Hepatocyte (in vitro differentiated cells): ENCODE results near the gene ABHD17A. TPM values are rescaled to one million over a fixed set of nuclear protein-coding genes. Genes with fewer than 3 reads are reported as not detected.

Experiments
- DNase-seq: peaks from one replicate; pipeline ENCODE4 v3.0.0-alpha.2; 2016; ENCODE audit warnings: low spot score
- H2AFZ ChIP-seq: fragments of 200-600 bp; sonication (generic); 2 replicates; pipeline ENCODE4 v1.6.0; 2016; ENCODE audit warnings: antibody characterized with exemption, mild to moderate bottlenecking
- H3K27ac ChIP-seq: fragments of 200-600 bp; sonication (generic); 2 replicates; pipeline ENCODE4 v1.5.1; 2016; ENCODE audit warnings: mild to moderate bottlenecking
- H3K27me3 ChIP-seq: fragments of 200-600 bp; sonication (generic); 2 replicates; pipeline ENCODE4 v1.6.1; 2016
- H3K36me3 ChIP-seq: fragments of 200-600 bp; sonication (generic); replicated peaks from 2 replicates; pipeline ENCODE4 v1.5.1; 2016; ENCODE audit warnings: low read depth; ENCODE audit not compliant: insufficient read depth
- H3K4me1 ChIP-seq: fragments of 200-600 bp; sonication (generic); 2 replicates; pipeline ENCODE4 v1.5.1; 2016; ENCODE audit warnings: mild to moderate bottlenecking, moderate library complexity; ENCODE audit not compliant: insufficient read depth
- H3K4me2 ChIP-seq: fragments of 200-600 bp; sonication (generic); 2 replicates; pipeline ENCODE4 v1.6.0; 2016
- H3K4me3 ChIP-seq: fragments of 200-600 bp; sonication (generic); 2 replicates; pipeline ENCODE4 v1.5.1; 2016; ENCODE audit warnings: mild to moderate bottlenecking
- H3K79me2 ChIP-seq: fragments of 200-600 bp; sonication (generic); 2 replicates; pipeline ENCODE4 v1.6.0; 2017; ENCODE audit warnings: mild to moderate bottlenecking
- H3K9me2 ChIP-seq: fragments of 200-600 bp; sonication (generic); replicated peaks from 2 replicates; pipeline ENCODE4 v1.6.0; 2017; ENCODE audit warnings: mild to moderate bottlenecking; ENCODE audit not compliant: insufficient read depth
- H3K9me3 ChIP-seq: fragments of 200-600 bp; sonication (generic); 2 replicates; pipeline ENCODE4 v1.5.1; 2016; ENCODE audit warnings: low read depth, mild to moderate bottlenecking
- H4K20me1 ChIP-seq: fragments of 200-600 bp; sonication (generic); 2 replicates; pipeline ENCODE4 v1.6.0; 2016; ENCODE audit warnings: mild to moderate bottlenecking; ENCODE audit not compliant: insufficient read depth, poor library complexity, severe bottlenecking
- EZH2 ChIP-seq: fragments of 200-600 bp; sonication (generic); IDR thresholded peaks from 2 replicates; pipeline ENCODE4 v1.6.1; 2016; ENCODE audit warnings: antibody characterized with exemption, mild to moderate bottlenecking, borderline replicate concordance
- EZH2phosphoT487 ChIP-seq: fragments of 200-600 bp; sonication (generic); IDR thresholded peaks from one replicate; pipeline ENCODE4 v1.6.1; 2018; ENCODE audit warnings: antibody characterized with exemption, mild to moderate bottlenecking, low read depth, moderate library complexity; ENCODE audit not compliant: unreplicated experiment, severe bottlenecking
- WGBS: methylation state at CpG from one replicate; pipeline ENCODE4 v1.1.6; 2016; ENCODE audit warnings: low lambda C conversion rate; ENCODE audit errors: missing lambda C conversion rate; 5-methylcytosine and 5-hydroxymethylcytosine counted together
- polyA plus RNA-seq: library from polyadenylated mRNA; unstranded; fragments of >200 nt; fragmentation: Nextera tagmentation; extraction: Ambion mirVana; gene quantifications from 2 replicates; pipeline ENCODE4 v1.2.1, GENCODE V29; 2016
- total RNA-seq: library from RNA; depleted of rRNA; stranded (reverse); fragments of >200 nt; gene quantifications from 2 replicates; pipeline ENCODE4 v1.2.3, GENCODE V29; 2014
- TF ChIP-seq, protein P1 (sequence below): fragments of 200-600 bp; sonication (generic); IDR thresholded peaks from 2 replicates; pipeline ENCODE4 v1.5.1; 2016; ENCODE audit warnings: antibody characterized with exemption, mild to moderate bottlenecking; ENCODE audit not compliant: poor library complexity

ABHD17A gene
- total and polyA plus RNA-seq, 2 experiments from 2014 or later = 62.5 to 102 TPM

DNA sequence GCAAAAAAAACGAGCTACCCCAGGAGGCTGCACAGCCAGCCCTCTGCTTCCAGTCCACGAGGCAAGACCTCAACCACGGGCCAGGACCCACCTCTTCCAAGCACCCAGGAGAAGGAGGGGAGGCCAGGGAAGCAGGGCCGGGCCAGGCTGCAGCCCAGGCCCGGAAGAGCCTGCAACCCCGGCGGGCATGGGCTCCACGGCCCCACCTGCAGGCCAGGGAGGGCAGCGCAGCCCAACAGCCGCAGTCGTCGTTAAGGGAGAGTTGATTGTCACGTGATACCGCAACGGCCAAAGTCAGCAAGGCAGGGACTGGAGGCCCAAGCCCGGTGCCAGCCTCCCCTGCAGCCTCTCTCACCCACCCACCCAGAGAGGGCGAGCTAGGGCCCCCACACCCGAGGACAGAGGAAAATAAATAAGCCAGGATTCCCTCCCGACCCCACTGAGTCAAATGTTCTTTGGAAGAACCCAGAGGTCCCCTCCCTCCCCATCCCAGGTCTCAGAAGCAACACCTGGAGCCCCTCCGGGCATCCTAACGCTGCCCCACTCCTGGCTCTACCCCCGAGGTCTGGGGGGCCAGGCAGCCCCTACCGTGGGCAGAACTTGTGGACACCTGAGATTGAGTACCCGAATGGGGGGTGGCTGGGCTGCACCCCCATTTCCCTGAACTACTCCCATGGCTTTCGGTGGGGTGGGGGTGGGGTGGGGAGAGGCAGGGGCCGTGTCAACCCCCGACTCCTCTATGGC lies 31.8 kb downstream of the ABHD17A start:
- Histone ChIP-seq H3K27ac (no peak overlapping the region), H3K36me3 (no peaks in the 10 kb centered on the region), H3K27me3 (no peaks in the 10 kb centered on the region), H2AFZ (no peak overlapping the region), H4K20me1 (peaks cover 9% of the 10 kb centered on the region), H3K4me3 (no peak overlapping the region), H3K4me1 (peaks cover 38% of the 10 kb centered on the region), H3K9me3 (no peaks in the 10 kb centered on the region), H3K79me2 (peaks cover 48% of the 10 kb centered on the region), H3K9me2 (no peaks in the 10 kb centered on the region), H3K4me2 (no peak overlapping the region)
- 53% methylated on average over 23 of the region's 27 CpGs for WGBS
- peak; percentile 88 for DNase-seq
- TF ChIP-seq EZH2 = no peak
- TF ChIP-seq, protein P1, sequence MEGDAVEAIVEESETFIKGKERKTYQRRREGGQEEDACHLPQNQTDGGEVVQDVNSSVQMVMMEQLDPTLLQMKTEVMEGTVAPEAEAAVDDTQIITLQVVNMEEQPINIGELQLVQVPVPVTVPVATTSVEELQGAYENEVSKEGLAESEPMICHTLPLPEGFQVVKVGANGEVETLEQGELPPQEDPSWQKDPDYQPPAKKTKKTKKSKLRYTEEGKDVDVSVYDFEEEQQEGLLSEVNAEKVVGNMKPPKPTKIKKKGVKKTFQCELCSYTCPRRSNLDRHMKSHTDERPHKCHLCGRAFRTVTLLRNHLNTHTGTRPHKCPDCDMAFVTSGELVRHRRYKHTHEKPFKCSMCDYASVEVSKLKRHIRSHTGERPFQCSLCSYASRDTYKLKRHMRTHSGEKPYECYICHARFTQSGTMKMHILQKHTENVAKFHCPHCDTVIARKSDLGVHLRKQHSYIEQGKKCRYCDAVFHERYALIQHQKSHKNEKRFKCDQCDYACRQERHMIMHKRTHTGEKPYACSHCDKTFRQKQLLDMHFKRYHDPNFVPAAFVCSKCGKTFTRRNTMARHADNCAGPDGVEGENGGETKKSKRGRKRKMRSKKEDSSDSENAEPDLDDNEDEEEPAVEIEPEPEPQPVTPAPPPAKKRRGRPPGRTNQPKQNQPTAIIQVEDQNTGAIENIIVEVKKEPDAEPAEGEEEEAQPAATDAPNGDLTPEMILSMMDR = peak; percentile 77
- TF ChIP-seq EZH2phosphoT487 = no peak

DNA sequence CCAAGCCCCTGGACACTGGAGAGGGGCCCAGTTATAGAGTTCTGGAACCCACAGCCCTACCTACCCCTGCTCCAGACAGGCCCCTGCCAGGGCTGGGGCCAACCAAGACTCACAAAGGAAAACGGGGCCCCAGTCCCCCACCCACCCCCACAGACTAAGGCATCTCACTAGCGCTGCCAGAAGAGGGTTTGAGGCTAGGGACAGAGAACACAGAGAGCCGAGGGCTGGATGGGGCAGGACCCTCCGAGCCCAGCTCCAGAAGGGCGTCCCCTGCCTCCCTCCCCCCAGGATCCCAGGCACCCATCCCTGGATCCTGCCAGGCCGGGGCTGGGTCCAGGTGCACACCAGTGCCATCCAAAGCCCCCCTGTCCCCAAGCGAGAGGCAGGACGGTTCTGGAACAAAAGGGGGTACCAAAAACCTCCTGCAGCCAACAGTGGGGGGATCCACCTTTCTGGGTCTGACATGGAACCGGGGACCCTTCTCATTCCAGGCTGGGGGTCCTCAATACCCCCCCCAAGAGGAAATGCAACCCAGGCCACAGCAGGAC lies 32.6 kb downstream of the ABHD17A start:
- H3K4me1 ChIP-seq = peaks cover 31% of the 10 kb centered on the region
- H3K9me2 ChIP-seq = no peaks in the 10 kb centered on the region
- H3K27me3 ChIP-seq = no peaks in the 10 kb centered on the region
- peaks cover 6% of the 10 kb centered on the region for H4K20me1 ChIP-seq
- H3K27ac ChIP-seq = no peak overlapping the region
- peaks cover 45% of the 10 kb centered on the region for H3K79me2 ChIP-seq
- no peak overlapping the region for H2AFZ ChIP-seq
- WGBS = 93% methylated on average over 7 of the region's 9 CpGs
- no peaks in the 10 kb centered on the region for H3K36me3 ChIP-seq
- H3K9me3 ChIP-seq = no peaks in the 10 kb centered on the region
- H3K4me2 ChIP-seq = no peak overlapping the region
- no peak overlapping the region for H3K4me3 ChIP-seq
- DNase-seq = no peak
- TF ChIP-seq, protein P1 = no peak
- TF ChIP-seq EZH2 (no peak), EZH2phosphoT487 (no peak)

DNA sequence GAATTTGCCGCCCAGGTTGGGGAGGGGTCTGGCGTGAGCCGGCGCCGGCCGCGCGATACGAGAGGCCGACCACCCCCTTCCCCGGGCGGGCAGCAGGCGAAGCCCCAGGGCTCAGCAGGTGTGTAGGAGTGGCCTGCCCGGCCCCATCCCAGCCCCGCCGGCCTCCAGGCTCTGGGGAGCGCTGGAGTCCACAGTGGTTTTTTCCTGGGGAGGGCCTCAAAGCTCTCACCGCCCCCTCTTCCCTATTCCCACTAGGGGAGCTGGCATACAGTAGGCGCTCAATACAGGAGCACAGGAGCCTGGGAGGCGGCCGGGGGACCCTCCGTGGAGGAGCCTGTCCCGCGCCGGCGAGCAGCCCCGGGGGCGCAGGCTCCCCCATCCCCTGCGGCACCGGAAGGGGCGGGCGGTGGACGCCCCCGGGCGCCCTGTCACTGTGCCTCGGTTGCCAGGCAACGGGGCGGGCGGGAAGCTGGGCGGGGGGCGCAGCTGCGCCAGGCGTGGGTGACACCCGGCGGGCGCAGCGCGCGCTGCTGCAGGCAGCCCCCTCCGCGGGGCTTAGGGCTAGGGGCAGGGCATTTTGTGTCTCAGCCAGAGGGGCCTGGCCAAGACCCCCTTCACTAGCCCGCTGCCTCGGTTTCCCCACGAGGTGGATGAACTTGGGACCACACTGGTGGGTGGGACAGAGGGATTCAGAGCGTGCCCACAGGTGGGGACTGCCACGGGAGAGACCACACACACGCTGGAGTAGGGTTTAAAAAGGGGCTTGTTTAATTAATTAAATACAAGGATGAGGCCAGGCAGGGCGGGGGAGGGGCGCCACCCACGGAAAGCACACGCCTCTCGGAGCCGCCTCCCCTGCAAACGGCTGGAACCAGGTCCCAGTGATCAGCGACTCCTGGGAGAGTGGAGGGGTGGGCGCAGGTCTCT lies 33.4 kb downstream of the ABHD17A start:
- Histone ChIP-seq H3K9me2 (no peaks in the 10 kb centered on the region), H3K4me2 (no peak overlapping the region), H3K4me1 (peaks cover 28% of the 10 kb centered on the region), H3K27ac (no peak overlapping the region), H3K36me3 (no peaks in the 10 kb centered on the region), H4K20me1 (peaks cover 12% of the 10 kb centered on the region), H3K9me3 (no peaks in the 10 kb centered on the region), H3K4me3 (no peak overlapping the region), H3K79me2 (peaks cover 50% of the 10 kb centered on the region), H3K27me3 (no peaks in the 10 kb centered on the region), H2AFZ (no peak overlapping the region)
- WGBS = 76% methylated on average over 30 of the region's 66 CpGs
- DNase-seq = no peak
- no peak for TF ChIP-seq EZH2
